K562 (cell line): ENCODE data around the gene EPHB1. TPM values are rescaled to one million over a fixed set of nuclear protein-coding genes. Genes with fewer than 3 reads are reported as not detected.

Experiments used
- ATAC-seq: fragments of 200-7000 bp; cut with Tn5 transposase; 3 replicates; pipeline ENCODE4 v1.9.1; 2020; ENCODE audit warnings: moderate library complexity
- BruUV-seq: library from RNA; stranded (reverse); fragments of 400-500 nt; replicated peaks from 2 replicates; lab custom pipeline; 2021; lab: Mats Ljungman, UMichigan
- CTCF ChIA-PET: fragments of 300-600 bp; formaldehyde crosslinking; extraction: SDS; loops from one replicate; lab custom pipeline; 2021; ENCODE audit warnings: low intra/inter-chr PET ratio; lab: Yijun Ruan, JAX
- POLR2A ChIA-PET: fragments of 300-600, 350-650 bp; sonication (Branson Sonifier 250); formaldehyde crosslinking; extraction: SDS; loops from one replicate; lab custom pipeline; 2021; ENCODE audit warnings: antibody characterized with exemption, inconsistent platforms; lab: Yijun Ruan, JAX
- DNase-seq, 4 experiments: peaks; one replicate each; pipeline versions ENCODE4 v3.0.0 to v3.0.0-alpha.2; 2011 to 2018; ENCODE audit warnings: low spot score in 3 of 4, mixed read lengths in 3 of 4; ENCODE audit errors: extremely low read depth in 1 of 4
- FAIRE-seq: peaks from 2 replicates; lab custom pipeline; 2011; peaks lifted over from hg19 to GRCh38; lab: Jason Lieb, UNC
- H2AFZ ChIP-seq: 2 replicates; pipeline ENCODE4 v1.6.0; 2011; ENCODE audit warnings: low read depth, low read length, control low read depth, inconsistent platforms
- H3K27ac ChIP-seq: fragments of 200-600 bp; 3 replicates; pipeline ENCODE4 v1.8.0; 2011; ENCODE audit warnings: low read depth, mild to moderate bottlenecking, control low read depth, inconsistent platforms, low read length, moderate library complexity, mixed read lengths; ENCODE audit errors: extremely low read depth
- H3K27me3 ChIP-seq, 2 experiments: fragments of 300-600 bp in 1 of 2; 2 replicates in 1 of 2; 3 replicates in 1 of 2; pipeline versions ENCODE4 v1.6.0 to v1.8.0; 2011; ENCODE audit warnings: inconsistent platforms in 2 of 2, low read length in 2 of 2, mild to moderate bottlenecking in 1 of 2, mixed read lengths in 1 of 2, moderate library complexity in 1 of 2; ENCODE audit not compliant: control insufficient read depth in 2 of 2, insufficient read depth in 2 of 2
- H3K36me3 ChIP-seq: fragments of 300-600 bp; 3 replicates; pipeline ENCODE4 v1.8.0; 2011; ENCODE audit warnings: mild to moderate bottlenecking, low read length, inconsistent platforms; ENCODE audit not compliant: control insufficient read depth, insufficient read depth
- H3K4me1 ChIP-seq, 2 experiments: fragments of 200-600 bp in 1 of 2; replicated peaks in 1 of 2; 2 replicates in 1 of 2; 3 replicates in 1 of 2; pipeline versions ENCODE4 v1.5.1 to v1.8.0; 2011; ENCODE audit warnings: inconsistent platforms in 2 of 2, low read length in 2 of 2, mild to moderate bottlenecking in 1 of 2, mixed read lengths in 1 of 2, moderate library complexity in 1 of 2; ENCODE audit not compliant: control insufficient read depth in 2 of 2, insufficient read depth in 2 of 2
- H3K4me2 ChIP-seq: 2 replicates; pipeline ENCODE4 v1.6.1; 2011; ENCODE audit warnings: low read length, control low read depth, inconsistent platforms, mixed read lengths; ENCODE audit not compliant: insufficient read depth
- H3K4me3 ChIP-seq: fragments of 200-600 bp; sonication (generic), shearing (Covaris generic); 2 replicates; pipeline ENCODE4 v1.5.1; 2016; ENCODE audit warnings: control low read depth, inconsistent platforms
- H3K79me2 ChIP-seq: fragments of 200-600 bp; 3 replicates; pipeline ENCODE4 v1.8.0; 2011; ENCODE audit warnings: low read length, inconsistent platforms; ENCODE audit not compliant: control insufficient read depth, insufficient read depth
- H3K9ac ChIP-seq, 2 experiments: 2 replicates each; pipeline versions ENCODE4 v1.6.0 to v1.6.1; 2011; ENCODE audit warnings: low read depth in 2 of 2, low read length in 2 of 2, control low read depth in 1 of 2, inconsistent platforms in 1 of 2, mild to moderate bottlenecking in 1 of 2, mixed read lengths in 1 of 2; ENCODE audit not compliant: insufficient read depth in 1 of 2
- H3K9me1 ChIP-seq: one replicate; pipeline ENCODE4 v1.6.0; 2011; ENCODE audit warnings: inconsistent platforms, mild to moderate bottlenecking, low read length, moderate library complexity; ENCODE audit not compliant: control insufficient read depth, insufficient read depth
- H3K9me3 ChIP-seq: replicated peaks from 2 replicates; pipeline ENCODE4 v1.5.1; 2011; ENCODE audit warnings: low read depth, low read length, inconsistent platforms; ENCODE audit not compliant: control insufficient read depth, insufficient read depth
- H4K20me1 ChIP-seq: replicated peaks from 2 replicates; pipeline ENCODE4 v1.6.1; 2011; ENCODE audit warnings: low read length, inconsistent platforms, mixed read lengths; ENCODE audit not compliant: control insufficient read depth, insufficient read depth
- HDAC8 ChIP-seq: fragments of 450-650 bp; IDR thresholded peaks from 2 replicates; pipeline ENCODE4 v1.6.1; 2016; ENCODE audit warnings: mild to moderate bottlenecking, missing genetic modification characterization, moderate library complexity, missing compliant biosample characterization
- HMG20B ChIP-seq: fragments of 250-450 bp; sonication (Bioruptor Pico); IDR thresholded peaks from 2 replicates; pipeline ENCODE4 v1.5.0; 2021; ENCODE audit warnings: mild to moderate bottlenecking
- KDM2B ChIP-seq: fragments of 250-450 bp; sonication (Bioruptor Pico); IDR thresholded peaks from 2 replicates; pipeline ENCODE4 v1.8.0; 2021; ENCODE audit warnings: mild to moderate bottlenecking, moderate library complexity
- NFYB ChIP-seq: IDR thresholded peaks from 2 replicates; pipeline ENCODE4 v1.6.1; 2011; ENCODE audit warnings: mild to moderate bottlenecking, moderate library complexity; ENCODE audit not compliant: insufficient read length; ENCODE audit errors: extremely low read depth
- SIX5 ChIP-seq, 2 experiments: IDR thresholded peaks; 2 replicates each; pipeline ENCODE4 v1.6.1; 2011; ENCODE audit warnings: low read length in 2 of 2, borderline replicate concordance in 1 of 2, low read depth in 1 of 2, mild to moderate bottlenecking in 1 of 2, moderate library complexity in 1 of 2; ENCODE audit not compliant: insufficient read depth in 1 of 2
- SMARCA5 ChIP-seq: fragments of 450-650 bp; IDR thresholded peaks from 2 replicates; pipeline ENCODE4 v1.6.1; 2016
- SNRNP70 ChIP-seq: fragments of 200-400 bp; formaldehyde crosslinking; optimal IDR thresholded peaks from 2 replicates; pipeline ENCODE3; 2017; ENCODE audit warnings: low read depth, low read length
- ZBTB17 ChIP-seq: fragments of 450-650 bp; formaldehyde crosslinking; IDR thresholded peaks from 2 replicates; pipeline ENCODE4 v1.4.0; 2020; ENCODE audit warnings: mild to moderate bottlenecking
- ZBTB33 ChIP-seq: sonication (generic); formaldehyde crosslinking; IDR thresholded peaks from 2 replicates; pipeline ENCODE4 v1.8.1; 2023; ENCODE audit warnings: mild to moderate bottlenecking, missing genetic modification reagents
- ZKSCAN3 ChIP-seq: fragments of 250-450 bp; sonication (Bioruptor Pico); IDR thresholded peaks from 2 replicates; pipeline ENCODE4 v1.4.0; 2020
- ZNF695 ChIP-seq: fragments of 450-650 bp; formaldehyde crosslinking; IDR thresholded peaks from 2 replicates; pipeline ENCODE4 v1.4.0; 2020; ENCODE audit warnings: mild to moderate bottlenecking, moderate library complexity
- WGBS: fragments of 100-300 bp; shearing (Covaris generic); methylation state at CpG from one replicate; pipeline ENCODE4 v1.1.6; 2016; ENCODE audit warnings: low coverage, mixed read lengths; ENCODE audit not compliant: insufficient coverage; ENCODE audit errors: missing lambda C conversion rate; 5-methylcytosine and 5-hydroxymethylcytosine counted together
- in situ Hi-C: fragments of 300-500 bp; cut with MboI; formaldehyde crosslinking; loops from 4 replicates; pipeline ENCODE4 v1.15.0; 2018; ENCODE audit warnings: inconsistent platforms, mixed read lengths
- intact Hi-C: fragments of 100-400 bp; cut with micrococcal nuclease; formaldehyde crosslinking; loops from 2 replicates; pipeline ENCODE4 v1.14.2; 2022
- polyA plus RNA-seq, 8 experiments: library from polyadenylated mRNA; depleted of rRNA in 4 of 8; stranded (reverse) in 5 of 8; unstranded in 3 of 8; fragments of >200 nt; fragmentation: Nextera tagmentation in 2 of 8; fragmentation: Illumina TruSeq in 1 of 8; extraction: Ambion mirVana in 2 of 8; extraction: Trizol in 1 of 8; gene quantifications; 2 replicates each; pipeline versions ENCODE4 v1.2.1 to v1.2.3, GENCODE V29; 2011 to 2014; ENCODE audit warnings: inconsistent platforms in 1 of 8, missing spikeins in 1 of 8
- total RNA-seq, 7 experiments: library from RNA; depleted of rRNA in 6 of 7; stranded (reverse); fragments of >200 nt in 6 of 7; fragmentation: Illumina TruSeq in 2 of 7; extraction: Trizol in 2 of 7; gene quantifications; 2 replicates each; pipeline versions ENCODE4 v1.2.1 to v1.2.3, GENCODE V29; 2011 to 2021; ENCODE audit warnings: low replicate concordance in 1 of 7

The EPHB1 gene
- total and polyA plus RNA-seq, 9 of the 15 experiments (the other 6 are each of a cell fraction or from before 2014, with no cell fraction given), result 0.29 TPM; not detected in 8

- H3K9me3 ChIP-seq, result no peaks in the 10 kb centered on the region
- H3K4me3 ChIP-seq, result no peak overlapping the region
- POLR2A ChIA-PET, result no interaction called here
- no peaks in the 10 kb centered on the region for H4K20me1 ChIP-seq
- H3K4me1 ChIP-seq, result no peaks in the 10 kb centered on the region
- CTCF ChIA-PET, result no interaction called here
- no peaks in the 10 kb centered on the region for H3K9me1 ChIP-seq
- H3K36me3 ChIP-seq, result no peaks in the 10 kb centered on the region
- no peak overlapping the region for H2AFZ ChIP-seq
- FAIRE-seq, result no peak
- no peaks in the 10 kb centered on the region for H3K79me2 ChIP-seq
- H3K27me3 ChIP-seq, result no peaks in the 10 kb centered on the region; a peak in 1 of 5 replicates
- no peak for TF ChIP-seq ZKSCAN3 (CRISPR knock-in tag)
- no peak for TF ChIP-seq HDAC8
- TF ChIP-seq SMARCA5, result no peak
- no peak for TF ChIP-seq KDM2B
- TF ChIP-seq ZBTB17 (CRISPR knock-in tag), result no peak
- TF ChIP-seq ZNF695 (CRISPR knock-in tag), result no peak
- TF ChIP-seq SNRNP70, result no peak
- TF ChIP-seq HMG20B (CRISPR knock-in tag), result no peak
- TF ChIP-seq SIX5 (IDR thresholded peaks at IDR 0.05; ENCODE audit: borderline replicate concordance in 1 of 2, insufficient read depth in 1 of 2, low read depth in 1 of 2, low read length in 2 of 2), result no peak
- TF ChIP-seq NFYB, result no peak
- no peak for TF ChIP-seq ZBTB33
- TF ChIP-seq, all 486 proteins: peak for 0
- no peak overlapping the region for H3K27ac ChIP-seq
- H3K9ac ChIP-seq, result no peak overlapping the region
- H3K4me2 ChIP-seq, result no peak overlapping the region
- WGBS, result 0% methylated on average over 6 of the region's 7 CpGs
- BruUV-seq, result no TSS peak
- no peak for DNase-seq
- in situ Hi-C loops, result no loop called here
- ATAC-seq, result no peak
- intact Hi-C loops, result no loop called here
Observed at GRCh38 chr3:135272026-135272669, 477.1 kb downstream of the EPHB1 start.
